ENCODE data around the gene OSTN. TPM values are rescaled to one million over a fixed set of nuclear protein-coding genes. Genes with fewer than 3 reads are reported as not detected.

OSTN gene
- total and polyA plus RNA-seq, 9 of the 15 experiments (the other 6 are each of a cell fraction or from before 2014, with no cell fraction given), result not detected

DNA sequence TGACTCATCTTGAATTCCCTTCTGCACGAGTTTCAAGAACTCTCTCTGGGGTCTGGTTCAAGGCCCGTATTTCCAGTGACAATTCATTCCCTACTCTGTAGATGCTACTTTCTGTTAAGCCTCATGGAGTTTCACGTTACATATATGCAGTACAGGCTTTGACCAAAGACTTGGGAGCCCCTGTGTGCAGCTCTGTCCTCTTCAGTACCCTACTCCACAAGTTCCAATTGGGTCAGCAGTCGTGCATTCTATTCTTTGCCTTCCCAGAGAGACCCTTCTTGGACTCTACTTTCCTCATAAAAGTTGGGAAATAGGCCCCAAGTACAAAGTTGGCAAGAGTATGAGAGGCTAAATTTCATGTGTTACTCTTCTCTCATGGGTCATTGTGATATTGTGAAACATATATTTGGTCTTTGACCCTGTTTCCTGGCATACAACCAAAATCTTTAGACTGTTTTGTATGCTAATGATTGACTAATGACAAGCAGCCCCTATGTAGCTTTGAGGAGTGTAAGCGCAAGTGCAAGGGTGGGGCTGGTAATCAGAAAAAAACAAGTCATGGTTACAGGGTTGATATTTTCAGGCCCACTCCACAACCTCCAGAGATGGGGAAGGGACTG is 115.2 kb downstream of the OSTN start (continued):
- TF ChIP-seq SIRT6 (IDR thresholded peaks at IDR 0.05; ENCODE audit: low read depth, low read length), result no peak

Other genes starting within 250 kb of the OSTN start
- 50.0 and 63.4 TPM in 2 replicates for gene CCDC50, start 130.2 kb downstream of the OSTN start, total RNA-seq (2014; rRNA removed)
- gene CCDC50, start 130.2 kb downstream of the OSTN start, total RNA-seq (2014; rRNA removed; fragmentation: Illumina TruSeq; extraction: Trizol), result 42.4 and 47.6 TPM in 2 replicates
- 37.1 and 37.6 TPM in 2 replicates for gene CCDC50, start 130.2 kb downstream of the OSTN start, total RNA-seq (2015; rRNA removed; fragmentation: Illumina TruSeq; extraction: Trizol)
- 44.3 and 44.9 TPM in 2 replicates for gene CCDC50, start 130.2 kb downstream of the OSTN start, total RNA-seq (2021)
- gene CCDC50, start 130.2 kb downstream of the OSTN start, polyA plus RNA-seq (2011; rRNA removed), result 29.4 and 38.5 TPM in 2 replicates
- gene CCDC50, start 130.2 kb downstream of the OSTN start, polyA plus RNA-seq (2014; fragmentation: Illumina TruSeq; extraction: Trizol), result 39.4 and 41.9 TPM in 2 replicates
- 10 to 100 TPM in 1 of 2 experiments, 1 to 10 TPM in 1; 8.4 to 10.9 TPM for gene CCDC50, start 130.2 kb downstream of the OSTN start, polyA plus RNA-seq (2014; fragmentation: Nextera tagmentation; extraction: Ambion mirVana)
- gene CCDC50, start 130.2 kb downstream of the OSTN start, polyA plus RNA-seq (2014; rRNA removed), result 35.1 and 40.4 TPM in 2 replicates
- not detected in 2 replicates for gene UTS2B, start 131.3 kb downstream of the OSTN start, total RNA-seq (2014; rRNA removed)
- gene UTS2B, start 131.3 kb downstream of the OSTN start, total RNA-seq (2014; rRNA removed; fragmentation: Illumina TruSeq; extraction: Trizol), result not detected in 2 replicates
- not detected in 2 replicates for gene UTS2B, start 131.3 kb downstream of the OSTN start, total RNA-seq (2015; rRNA removed; fragmentation: Illumina TruSeq; extraction: Trizol)
- not detected in 2 replicates for gene UTS2B, start 131.3 kb downstream of the OSTN start, total RNA-seq (2021)
- gene UTS2B, start 131.3 kb downstream of the OSTN start, polyA plus RNA-seq (2011; rRNA removed), result 0.06 TPM in 1 of 2 replicates, not detected in the other
- not detected in 2 replicates for gene UTS2B, start 131.3 kb downstream of the OSTN start, polyA plus RNA-seq (2014; fragmentation: Illumina TruSeq; extraction: Trizol)
- not detected for gene UTS2B, start 131.3 kb downstream of the OSTN start, polyA plus RNA-seq (2014; fragmentation: Nextera tagmentation; extraction: Ambion mirVana)
- not detected in 2 replicates for gene UTS2B, start 131.3 kb downstream of the OSTN start, polyA plus RNA-seq (2014; rRNA removed)

All from K562 (cell line).